ENCODE data around the gene PPEF1.
A peak's percentile ranks its signal among the peaks of the same experiment; 100 is the strongest.

PPEF1 gene

GRCh38 chrX:18674417-18674787 lies 33.0 kb upstream of the PPEF1 start:
- TF ChIP-seq, protein P1, sequence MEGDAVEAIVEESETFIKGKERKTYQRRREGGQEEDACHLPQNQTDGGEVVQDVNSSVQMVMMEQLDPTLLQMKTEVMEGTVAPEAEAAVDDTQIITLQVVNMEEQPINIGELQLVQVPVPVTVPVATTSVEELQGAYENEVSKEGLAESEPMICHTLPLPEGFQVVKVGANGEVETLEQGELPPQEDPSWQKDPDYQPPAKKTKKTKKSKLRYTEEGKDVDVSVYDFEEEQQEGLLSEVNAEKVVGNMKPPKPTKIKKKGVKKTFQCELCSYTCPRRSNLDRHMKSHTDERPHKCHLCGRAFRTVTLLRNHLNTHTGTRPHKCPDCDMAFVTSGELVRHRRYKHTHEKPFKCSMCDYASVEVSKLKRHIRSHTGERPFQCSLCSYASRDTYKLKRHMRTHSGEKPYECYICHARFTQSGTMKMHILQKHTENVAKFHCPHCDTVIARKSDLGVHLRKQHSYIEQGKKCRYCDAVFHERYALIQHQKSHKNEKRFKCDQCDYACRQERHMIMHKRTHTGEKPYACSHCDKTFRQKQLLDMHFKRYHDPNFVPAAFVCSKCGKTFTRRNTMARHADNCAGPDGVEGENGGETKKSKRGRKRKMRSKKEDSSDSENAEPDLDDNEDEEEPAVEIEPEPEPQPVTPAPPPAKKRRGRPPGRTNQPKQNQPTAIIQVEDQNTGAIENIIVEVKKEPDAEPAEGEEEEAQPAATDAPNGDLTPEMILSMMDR (IDR thresholded peaks at IDR 0.05; ENCODE audit: insufficient read depth, low read depth, low read length, missing control alignments) = no peak
- DNase-seq (ENCODE audit: low read depth) = no peak
- peak overlapping the region; percentile 51 for H3K4me3 ChIP-seq (ENCODE audit: low read length)

DNA sequence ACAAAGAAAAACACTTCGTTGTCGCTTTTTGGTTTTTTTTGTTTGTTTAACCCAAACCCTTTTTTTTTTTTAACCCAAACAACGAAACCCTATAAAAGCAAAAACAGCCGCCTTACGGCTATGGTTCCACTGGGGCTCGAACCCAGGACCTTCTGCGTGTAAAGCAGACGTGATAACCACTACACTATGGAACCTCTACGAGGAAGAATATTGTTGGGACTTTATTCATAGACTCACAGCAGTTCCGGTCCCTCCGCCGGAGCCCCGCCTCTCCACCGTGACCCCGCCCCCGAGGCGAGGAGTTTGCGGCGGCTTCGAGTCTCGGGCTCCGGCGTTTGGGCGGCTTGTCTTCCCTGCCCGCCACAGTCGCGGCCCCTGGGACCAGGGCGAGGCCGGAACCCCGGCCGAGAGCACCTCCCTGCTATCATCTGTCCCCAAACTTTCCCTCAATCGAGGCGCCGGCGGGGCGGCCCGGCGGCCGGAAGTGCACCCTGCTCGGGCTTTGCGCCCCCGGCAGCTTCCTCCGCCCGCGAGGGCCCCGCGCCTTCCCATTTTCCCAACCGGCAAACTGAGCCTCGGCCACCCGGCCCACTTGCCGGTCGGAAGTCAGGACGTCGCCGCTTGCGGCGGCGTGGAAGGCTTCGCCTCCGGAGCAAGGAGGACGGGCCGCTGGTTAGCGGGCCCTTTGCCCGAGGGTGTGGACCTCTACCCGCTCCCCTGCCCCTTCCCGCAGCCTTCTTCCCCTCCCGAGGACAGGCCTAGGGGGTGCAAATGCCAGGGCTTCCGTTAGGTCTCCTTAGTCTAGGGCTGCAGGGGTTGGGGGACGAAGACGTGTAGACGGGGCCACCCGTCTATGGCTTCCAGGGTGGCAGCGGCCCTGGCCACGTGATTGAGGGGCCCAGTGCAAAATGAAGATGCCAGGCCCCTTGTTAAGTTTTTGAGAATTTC lies 32.4 kb upstream of the PPEF1 start:
- peak; percentile 56 for DNase-seq (ENCODE audit: low read depth)
- TF ChIP-seq, protein P1 (IDR thresholded peaks at IDR 0.05; ENCODE audit: insufficient read depth, low read depth, low read length, missing control alignments) = no peak
- peak overlapping the region; percentile 51 for H3K4me3 ChIP-seq (ENCODE audit: low read length)

DNA sequence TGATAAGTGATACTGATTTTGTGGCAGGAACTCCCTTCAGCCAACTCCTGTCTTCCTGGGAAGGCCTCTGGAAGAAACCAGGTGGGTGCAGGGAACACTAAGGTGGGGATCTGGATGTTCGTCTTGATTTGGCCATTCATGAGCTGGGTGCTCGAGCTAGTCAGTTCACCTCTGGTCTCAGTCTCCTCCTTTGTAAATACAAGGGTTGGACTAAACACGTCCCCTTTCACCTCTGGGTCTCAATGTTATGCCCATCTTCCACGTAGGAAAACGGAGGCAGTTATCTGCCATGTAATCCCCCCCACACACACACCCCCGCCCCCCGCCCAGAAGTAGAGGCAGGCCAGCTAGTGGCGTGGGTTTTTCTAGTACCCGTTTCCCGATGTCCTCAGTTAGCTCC lies 31.4 kb upstream of the PPEF1 start:
- H3K4me3 ChIP-seq (ENCODE audit: low read length) = no peak overlapping the region
- no peak for DNase-seq (ENCODE audit: low read depth)
- TF ChIP-seq, protein P1 (IDR thresholded peaks at IDR 0.05; ENCODE audit: insufficient read depth, low read depth, low read length, missing control alignments) = no peak

GRCh38 chrX:18676470-18676869 lies 31.0 kb upstream of the PPEF1 start:
- DNase-seq (ENCODE audit: low read depth) = peak; percentile 9
- TF ChIP-seq, protein P1 (IDR thresholded peaks at IDR 0.05; ENCODE audit: insufficient read depth, low read depth, low read length, missing control alignments) = peak; percentile 39
- no peak overlapping the region for H3K4me3 ChIP-seq (ENCODE audit: low read length)

GRCh38 chrX:18677161-18677869 lies 30.1 kb upstream of the PPEF1 start:
- no peak for DNase-seq (ENCODE audit: low read depth)
- TF ChIP-seq, protein P1 (IDR thresholded peaks at IDR 0.05; ENCODE audit: insufficient read depth, low read depth, low read length, missing control alignments) = no peak
- H3K4me3 ChIP-seq (ENCODE audit: low read length) = no peak overlapping the region

GRCh38 chrX:18681996-18682395 lies 25.4 kb upstream of the PPEF1 start:
- H3K4me3 ChIP-seq (ENCODE audit: low read length) = no peak overlapping the region
- TF ChIP-seq, protein P1 (IDR thresholded peaks at IDR 0.05; ENCODE audit: insufficient read depth, low read depth, low read length, missing control alignments) = no peak
- DNase-seq (ENCODE audit: low read depth) = no peak
